NCI-H2227 treated with DMSO at 0.1 percent for 48 hours (cell line): Measurements from ENCODE around the gene DNAJC19.
"Not testable (repeated sequence)": the region's sequence is repeated elsewhere in the genome, so short reads cannot be mapped to it uniquely, and the experiment has no call there.

Source experiments
- DNase-seq: peaks from one replicate; lab custom pipeline; 2025; lab: John Stamatoyannopoulos, UW

The DNAJC19 gene

GRCh38 chr3:180989291-180990163 lies at the start of gene DNAJC19:
TSS of gene DNAJC19 (minus strand) at chr3:180989736. CDS start at chr3:180989602, 134 bp downstream.
- peak; percentile 99 for DNase-seq

GRCh38 chr3:181030948-181031347 lies 41.4 kb upstream of the DNAJC19 start:
- no peak for DNase-seq

- no peak for DNase-seq
Observed at GRCh38 chr3:181025204-181025603, 35.7 kb upstream of the DNAJC19 start.

- DNase-seq = no peak
Observed at GRCh38 chr3:181017690-181018089, 28.2 kb upstream of the DNAJC19 start.

- DNase-seq = no peak
Observed at GRCh38 chr3:181009225-181009624, 19.7 kb upstream of the DNAJC19 start.

GRCh38 chr3:181008796-181009195 lies 19.3 kb upstream of the DNAJC19 start:
- no peak for DNase-seq

- DNase-seq = no peak
Observed at GRCh38 chr3:181007262-181007661, 17.7 kb upstream of the DNAJC19 start.

- no peak for DNase-seq
Observed at GRCh38 chr3:181006541-181006940, 17.0 kb upstream of the DNAJC19 start.

GRCh38 chr3:181003469-181003868 lies 13.9 kb upstream of the DNAJC19 start:
- DNase-seq = not testable (repeated sequence)

GRCh38 chr3:181002331-181002730 lies 12.8 kb upstream of the DNAJC19 start:
- not testable (repeated sequence) for DNase-seq

- no peak for DNase-seq
Observed at GRCh38 chr3:180996415-180996932, 6.9 kb upstream of the DNAJC19 start.

GRCh38 chr3:180990505-180990904 lies 969 bp upstream of the DNAJC19 start:
- DNase-seq = no peak

GRCh38 chr3:180987344-180987743 lies 2.2 kb downstream of the DNAJC19 start:
- DNase-seq = no peak

GRCh38 chr3:180986366-180986765 lies 3.2 kb downstream of the DNAJC19 start:
- DNase-seq = not testable (repeated sequence)

GRCh38 chr3:180983136-180983535 lies 6.4 kb downstream of the DNAJC19 start:
- DNase-seq = no peak

GRCh38 chr3:180981912-180982311 lies 7.6 kb downstream of the DNAJC19 start:
- no peak for DNase-seq

- DNase-seq = no peak
Observed at GRCh38 chr3:180980611-180981010, 8.9 kb downstream of the DNAJC19 start.

GRCh38 chr3:180979961-180980360 lies 9.6 kb downstream of the DNAJC19 start:
- no peak for DNase-seq

GRCh38 chr3:180977498-180977897 lies 12.0 kb downstream of the DNAJC19 start:
- no peak for DNase-seq

GRCh38 chr3:180974286-180974685 lies 15.2 kb downstream of the DNAJC19 start:
- DNase-seq = no peak

- no peak for DNase-seq
Observed at GRCh38 chr3:180973543-180973942, 16.0 kb downstream of the DNAJC19 start.

GRCh38 chr3:180970931-180971330 lies 18.6 kb downstream of the DNAJC19 start:
- no peak for DNase-seq

- DNase-seq = no peak
Observed at GRCh38 chr3:180962530-180962929, 27.0 kb downstream of the DNAJC19 start.

GRCh38 chr3:180961552-180961951 lies 28.0 kb downstream of the DNAJC19 start:
- no peak for DNase-seq
